HEK293T (cell line): ENCODE measurements around the gene NEURL1.

Experiments used
- CTCF ChIA-PET: fragments of 350-600 bp; formaldehyde crosslinking; extraction: SDS; loops from one replicate; lab custom pipeline; 2021; ENCODE audit warnings: antibody characterized with exemption, inconsistent platforms; lab: Yijun Ruan, JAX
- POLR2A ChIA-PET: fragments of 350-600 bp; formaldehyde crosslinking; extraction: SDS; loops from one replicate; lab custom pipeline; 2020; ENCODE audit warnings: antibody characterized with exemption, inconsistent platforms; lab: Yijun Ruan, JAX
- DNase-seq: peaks from one replicate; pipeline ENCODE4 v3.0.0; 2012; ENCODE audit warnings: mixed read lengths; ENCODE audit errors: extremely low spot score
- ARNT ChIP-seq: fragments of 450-650 bp; IDR thresholded peaks from 2 replicates; pipeline ENCODE4 v1.6.1; 2017; ENCODE audit warnings: mild to moderate bottlenecking
- BHLHE40 ChIP-seq: fragments of 450-650 bp; IDR thresholded peaks from 2 replicates; pipeline ENCODE4 v1.6.1; 2016; ENCODE audit warnings: mild to moderate bottlenecking, moderate library complexity, borderline replicate concordance
- CTBP1 ChIP-seq: fragments of 450-650 bp; IDR thresholded peaks from 2 replicates; pipeline ENCODE4 v1.6.1; 2016; ENCODE audit warnings: borderline replicate concordance
- ELF4 ChIP-seq: fragments of 450-650 bp; IDR thresholded peaks from 2 replicates; pipeline ENCODE4 v1.6.1; 2017; ENCODE audit warnings: antibody characterized with exemption
- FOXA1 ChIP-seq: fragments of 450-650 bp; IDR thresholded peaks from 2 replicates; pipeline ENCODE4 v1.6.1; 2016; ENCODE audit warnings: mild to moderate bottlenecking
- FOXK2 ChIP-seq: fragments of 450-650 bp; IDR thresholded peaks from 2 replicates; pipeline ENCODE4 v1.6.1; 2016; ENCODE audit warnings: mild to moderate bottlenecking
- FOXM1 ChIP-seq: fragments of 450-650 bp; IDR thresholded peaks from 2 replicates; pipeline ENCODE4 v1.6.1; 2017; ENCODE audit warnings: mild to moderate bottlenecking, borderline replicate concordance
- HDGF ChIP-seq: fragments of 450-650 bp; IDR thresholded peaks from 2 replicates; pipeline ENCODE4 v1.6.1; 2017; ENCODE audit warnings: antibody characterized with exemption, borderline replicate concordance
- L3MBTL2 ChIP-seq: fragments of 450-650 bp; conservative IDR thresholded peaks from 2 replicates; pipeline ENCODE4 v1.6.1; 2016; ENCODE audit warnings: mild to moderate bottlenecking
- LEF1 ChIP-seq: fragments of 450-650 bp; IDR thresholded peaks from 2 replicates; pipeline ENCODE4 v1.6.1; 2017; ENCODE audit warnings: mild to moderate bottlenecking, borderline replicate concordance
- NFRKB ChIP-seq: fragments of 450-650 bp; IDR thresholded peaks from 2 replicates; pipeline ENCODE4 v1.6.1; 2016; ENCODE audit warnings: mild to moderate bottlenecking, moderate library complexity
- SP1 ChIP-seq: fragments of 450-650 bp; IDR thresholded peaks from 2 replicates; pipeline ENCODE4 v1.6.1; 2017
- SUZ12 ChIP-seq: fragments of 450-650 bp; IDR thresholded peaks from 2 replicates; pipeline ENCODE4 v1.6.1; 2016; ENCODE audit warnings: mild to moderate bottlenecking
- TARDBP ChIP-seq: fragments of 450-650 bp; IDR thresholded peaks from 2 replicates; pipeline ENCODE4 v1.6.1; 2016
- ZNF384 ChIP-seq: fragments of 450-650 bp; IDR thresholded peaks from 2 replicates; pipeline ENCODE4 v1.6.1; 2016
- TF ChIP-seq, protein P1 (sequence below): fragments of 450-650 bp; IDR thresholded peaks from 2 replicates; pipeline ENCODE4 v1.6.1; 2016

NEURL1 gene

GRCh38 chr10:103636492-103636891 is 143.0 kb downstream of the NEURL1 start:
- TF ChIP-seq BHLHE40 (no peak), LEF1 (no peak), HDGF (no peak), ARNT (no peak), L3MBTL2 (no peak)
- POLR2A ChIA-PET = no interaction called here
- CTCF ChIA-PET = no interaction called here
- DNase-seq = no peak

DNA sequence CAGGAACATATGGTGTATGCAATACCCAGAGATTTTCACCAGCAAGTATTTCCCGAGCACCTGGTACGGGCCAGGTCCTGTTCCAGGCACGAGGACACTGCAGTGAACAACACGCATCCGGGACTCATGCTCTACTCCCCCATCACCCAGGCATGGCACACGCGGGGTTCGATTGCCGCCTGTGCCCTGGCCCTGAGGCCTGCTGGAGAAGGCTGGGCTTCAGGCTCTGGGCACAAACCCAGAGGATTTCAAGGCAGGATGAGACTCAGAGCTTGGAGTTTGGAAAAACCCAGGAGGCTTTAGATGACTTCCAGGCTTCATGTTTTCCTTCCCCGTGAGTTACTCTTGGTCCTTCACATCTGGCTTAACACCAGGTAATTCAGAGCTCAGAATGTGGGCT is 143.5 kb downstream of the NEURL1 start:
- ChIA-PET POLR2A (no interaction called here), CTCF (no interaction called here)
- no peak for DNase-seq
- TF ChIP-seq TARDBP = no peak
- no peak for TF ChIP-seq ZNF384
- no peak for TF ChIP-seq BHLHE40
- TF ChIP-seq, protein P1, sequence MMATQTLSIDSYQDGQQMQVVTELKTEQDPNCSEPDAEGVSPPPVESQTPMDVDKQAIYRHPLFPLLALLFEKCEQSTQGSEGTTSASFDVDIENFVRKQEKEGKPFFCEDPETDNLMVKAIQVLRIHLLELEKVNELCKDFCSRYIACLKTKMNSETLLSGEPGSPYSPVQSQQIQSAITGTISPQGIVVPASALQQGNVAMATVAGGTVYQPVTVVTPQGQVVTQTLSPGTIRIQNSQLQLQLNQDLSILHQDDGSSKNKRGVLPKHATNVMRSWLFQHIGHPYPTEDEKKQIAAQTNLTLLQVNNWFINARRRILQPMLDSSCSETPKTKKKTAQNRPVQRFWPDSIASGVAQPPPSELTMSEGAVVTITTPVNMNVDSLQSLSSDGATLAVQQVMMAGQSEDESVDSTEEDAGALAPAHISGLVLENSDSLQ = no peak
- TF ChIP-seq SP1 = no peak
- no peak for TF ChIP-seq L3MBTL2
- TF ChIP-seq CTBP1 = no peak
- no peak for TF ChIP-seq HDGF
- no peak for TF ChIP-seq ELF4
- TF ChIP-seq LEF1 = no peak
- TF ChIP-seq SUZ12 = no peak
- TF ChIP-seq FOXK2 = no peak
- no peak for TF ChIP-seq NFRKB
- TF ChIP-seq ARNT = no peak
- TF ChIP-seq FOXA1 = no peak
- no peak for TF ChIP-seq FOXM1

DNA sequence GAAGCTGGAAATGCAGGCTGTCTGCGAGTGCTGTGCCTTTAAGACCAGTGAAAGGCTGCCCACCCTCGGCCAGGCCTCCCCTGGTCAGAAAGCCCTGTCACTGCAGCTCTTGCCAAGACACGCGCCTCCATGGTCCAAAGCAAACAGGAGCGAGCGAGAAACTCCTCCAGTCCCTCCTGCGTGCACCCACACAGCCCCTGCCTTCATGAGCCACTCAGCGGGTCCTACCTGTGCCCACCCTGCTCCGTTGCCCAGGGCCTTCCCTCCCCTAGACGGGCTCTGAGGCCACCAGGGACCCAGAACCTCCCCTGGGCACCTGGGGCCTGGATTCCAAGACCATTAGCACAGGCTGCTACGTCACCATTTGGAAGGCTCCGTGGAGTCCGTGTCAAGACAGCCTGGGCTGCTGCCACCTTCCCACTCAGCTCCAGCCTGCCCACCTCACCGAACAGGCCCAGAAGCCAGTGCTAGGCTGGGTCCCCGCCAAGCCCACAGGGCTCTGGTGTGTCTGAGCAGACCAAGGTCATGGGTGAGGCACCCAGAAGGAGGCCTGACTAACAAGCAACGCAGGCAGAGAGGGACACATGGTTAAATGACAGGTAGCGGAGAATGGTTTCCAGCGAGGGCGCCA is 144.5 kb downstream of the NEURL1 start:
- POLR2A ChIA-PET = no interaction called here
- CTCF ChIA-PET = no interaction called here
- no peak for DNase-seq
- no peak for TF ChIP-seq HDGF
- TF ChIP-seq ARNT = no peak
- no peak for TF ChIP-seq SP1
- no peak for TF ChIP-seq NFRKB
- no peak for TF ChIP-seq LEF1
- no peak for TF ChIP-seq FOXM1
- no peak for TF ChIP-seq BHLHE40

- no peak for TF ChIP-seq SP1
- TF ChIP-seq TARDBP = no peak
- TF ChIP-seq NFRKB = no peak
- no peak for TF ChIP-seq FOXM1
- no peak for TF ChIP-seq L3MBTL2
- no peak for TF ChIP-seq CTBP1
- TF ChIP-seq FOXA1 = no peak
- TF ChIP-seq FOXK2 = no peak
- TF ChIP-seq BHLHE40 = no peak
- no peak for TF ChIP-seq ZNF384
- TF ChIP-seq, protein P1 = no peak
- TF ChIP-seq ARNT = no peak
- TF ChIP-seq SUZ12 = no peak
- TF ChIP-seq HDGF = no peak
- TF ChIP-seq ELF4 = no peak
- DNase-seq = no peak
- CTCF ChIA-PET = no interaction called here
- POLR2A ChIA-PET = no interaction called here
Measured at GRCh38 chr10:103638948-103639347, 145.4 kb downstream of the NEURL1 start.

GRCh38 chr10:103640436-103641181 is 147.1 kb downstream of the NEURL1 start:
- DNase-seq = no peak
- POLR2A ChIA-PET = no interaction called here
- CTCF ChIA-PET = no interaction called here
- TF ChIP-seq FOXA1 = no peak
- no peak for TF ChIP-seq FOXM1
- no peak for TF ChIP-seq TARDBP
- no peak for TF ChIP-seq ELF4
- TF ChIP-seq SP1 = no peak
- no peak for TF ChIP-seq ARNT
- no peak for TF ChIP-seq FOXK2
- no peak for TF ChIP-seq HDGF
- no peak for TF ChIP-seq NFRKB

DNA sequence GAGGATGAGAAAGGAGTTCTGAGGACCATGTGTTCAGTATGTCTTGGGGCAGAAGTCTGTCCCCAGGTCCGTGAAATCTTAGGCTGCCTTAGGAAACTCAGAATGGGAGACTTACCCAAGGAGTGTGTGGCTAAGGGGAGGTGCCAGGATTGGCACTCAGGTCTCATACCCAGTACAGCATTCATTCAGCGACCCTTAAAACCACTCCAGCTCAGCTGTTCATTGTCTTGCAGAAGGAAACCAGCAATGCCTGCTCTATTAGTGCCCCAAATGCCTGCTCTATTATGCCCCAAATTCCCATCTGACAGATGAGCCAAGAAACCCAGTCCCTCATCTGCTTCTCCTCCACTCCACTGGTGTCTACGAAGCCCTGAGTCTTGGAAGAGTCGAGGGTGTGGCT is 147.8 kb downstream of the NEURL1 start:
- no peak for DNase-seq
- ChIA-PET POLR2A (no interaction called here), CTCF (no interaction called here)
- TF ChIP-seq HDGF (no peak), ZNF384 (no peak), ARNT (no peak), ELF4 (no peak), FOXM1 (no peak), TARDBP (no peak), LEF1 (no peak), NFRKB (no peak), BHLHE40 (no peak), FOXK2 (no peak), FOXA1 (no peak), L3MBTL2 (no peak), CTBP1 (no peak), SUZ12 (no peak), SP1 (no peak)
- TF ChIP-seq, protein P1 = no peak
